ENCODE data around the gene NUCB1. TPM values are rescaled to one million over a fixed set of nuclear protein-coding genes. Genes with fewer than 3 reads are reported as not detected.
"Not testable (repeated sequence)": the region's sequence is repeated elsewhere in the genome, so short reads cannot be mapped to it uniquely, and the experiment has no call there.

The NUCB1 gene
- polyA plus RNA-seq, 1 donor (not counting 4 experiments of a cell fraction or from before 2014, with no cell fraction given): 44.3 TPM

DNA sequence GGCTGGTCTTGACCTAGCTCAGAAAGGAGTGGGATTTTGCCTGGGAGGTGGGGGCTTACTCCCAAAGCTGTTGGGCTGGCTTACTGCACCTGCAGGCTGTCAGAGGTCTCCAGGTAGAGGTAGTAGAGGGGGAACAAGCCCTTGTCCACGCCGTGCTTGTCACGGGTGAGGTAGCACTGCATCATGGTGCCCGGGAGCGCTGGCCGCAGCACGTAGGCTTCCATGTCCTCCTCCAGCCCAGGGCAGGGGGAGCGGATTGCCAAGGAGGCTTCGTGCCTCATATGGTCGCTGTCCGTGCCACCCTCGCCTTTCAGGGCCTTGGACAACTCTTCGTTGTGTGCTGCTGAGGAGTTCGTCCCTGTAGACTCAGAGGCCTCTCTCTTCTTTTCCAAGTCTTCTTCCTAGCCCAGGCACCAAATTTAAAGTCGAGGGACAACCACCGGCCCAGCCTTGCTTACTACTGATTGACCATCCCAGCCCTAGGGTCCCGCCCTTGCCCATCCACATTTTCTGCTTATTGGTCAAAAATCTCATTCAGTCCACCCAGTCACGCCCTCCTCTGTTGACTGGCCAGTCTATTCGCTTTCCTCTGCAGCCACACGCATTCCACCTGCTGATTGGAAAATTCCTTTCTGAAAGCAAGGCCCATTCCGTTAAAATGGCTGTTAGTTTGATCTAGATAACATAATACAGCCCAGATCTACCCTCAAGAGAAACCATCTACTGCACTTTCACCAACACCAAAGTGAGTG is 12.1 kb upstream of the NUCB1 start:
- H3K27me3 ChIP-seq (ENCODE audit: control insufficient read depth, extremely low read depth, insufficient read depth, low read length): no peaks in the 10 kb centered on the region
- no peaks in the 10 kb centered on the region for H3K9me1 ChIP-seq (ENCODE audit: control insufficient read depth, extremely low read depth, insufficient read depth, low read length)
- no peak overlapping the region for H3K4me2 ChIP-seq (ENCODE audit: control insufficient read depth, extremely low read depth, insufficient read depth, low read depth, low read length)
- DNase-seq (ENCODE audit: low read depth, low spot score) (no peak), FAIRE-seq (no peak)
- dilution Hi-C loops (cut with MboI; ENCODE audit: extremely low pct_ligation_motif_present, low sequenced_read_pairs): no loop called here
- H2AFZ ChIP-seq (ENCODE audit: control insufficient read depth, low read length): no peak overlapping the region
- H3K9me3 ChIP-seq (ENCODE audit: control insufficient read depth, low read depth, low read length): no peaks in the 10 kb centered on the region
- no peaks in the 10 kb centered on the region for H3K79me2 ChIP-seq (ENCODE audit: control insufficient read depth, insufficient read depth, low read length)
- H3K4me1 ChIP-seq (ENCODE audit: control insufficient read depth, extremely low read depth, insufficient read depth, low read length): no peaks in the 10 kb centered on the region
- H3K36me3 ChIP-seq (ENCODE audit: control insufficient read depth in 2 of 2, extremely low read depth in 1 of 2, insufficient read depth in 2 of 2, low read length in 2 of 2): no peaks in the 10 kb centered on the region
- no peaks in the 10 kb centered on the region for H4K20me1 ChIP-seq (ENCODE audit: control insufficient read depth, extremely low read depth, insufficient read depth, low read length)
- TF ChIP-seq, protein P1, sequence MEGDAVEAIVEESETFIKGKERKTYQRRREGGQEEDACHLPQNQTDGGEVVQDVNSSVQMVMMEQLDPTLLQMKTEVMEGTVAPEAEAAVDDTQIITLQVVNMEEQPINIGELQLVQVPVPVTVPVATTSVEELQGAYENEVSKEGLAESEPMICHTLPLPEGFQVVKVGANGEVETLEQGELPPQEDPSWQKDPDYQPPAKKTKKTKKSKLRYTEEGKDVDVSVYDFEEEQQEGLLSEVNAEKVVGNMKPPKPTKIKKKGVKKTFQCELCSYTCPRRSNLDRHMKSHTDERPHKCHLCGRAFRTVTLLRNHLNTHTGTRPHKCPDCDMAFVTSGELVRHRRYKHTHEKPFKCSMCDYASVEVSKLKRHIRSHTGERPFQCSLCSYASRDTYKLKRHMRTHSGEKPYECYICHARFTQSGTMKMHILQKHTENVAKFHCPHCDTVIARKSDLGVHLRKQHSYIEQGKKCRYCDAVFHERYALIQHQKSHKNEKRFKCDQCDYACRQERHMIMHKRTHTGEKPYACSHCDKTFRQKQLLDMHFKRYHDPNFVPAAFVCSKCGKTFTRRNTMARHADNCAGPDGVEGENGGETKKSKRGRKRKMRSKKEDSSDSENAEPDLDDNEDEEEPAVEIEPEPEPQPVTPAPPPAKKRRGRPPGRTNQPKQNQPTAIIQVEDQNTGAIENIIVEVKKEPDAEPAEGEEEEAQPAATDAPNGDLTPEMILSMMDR (optimal IDR thresholded peaks at IDR 0.05 in 1 of 3, IDR thresholded peaks at IDR 0.05 in 1 of 3, conservative IDR thresholded peaks at IDR 0.05 in 1 of 3; ENCODE audit: extremely low read depth in 1 of 3, insufficient read depth in 2 of 3, low read length in 3 of 3): no peak
- no peak for TF ChIP-seq EZH2 (IDR thresholded peaks at IDR 0.05; ENCODE audit: low read length)
- no peak overlapping the region for H3K9ac ChIP-seq (ENCODE audit: control insufficient read depth, extremely low read depth, insufficient read depth, low read length)
- H3K4me3 ChIP-seq (ENCODE audit: control insufficient read depth in 2 of 3, extremely low read depth in 1 of 3, insufficient read depth in 2 of 3, low read depth in 1 of 3, low read length in 3 of 3): no peak overlapping the region
- H3K27ac ChIP-seq (ENCODE audit: control insufficient read depth, insufficient read depth, low read length): no peak overlapping the region

DNA sequence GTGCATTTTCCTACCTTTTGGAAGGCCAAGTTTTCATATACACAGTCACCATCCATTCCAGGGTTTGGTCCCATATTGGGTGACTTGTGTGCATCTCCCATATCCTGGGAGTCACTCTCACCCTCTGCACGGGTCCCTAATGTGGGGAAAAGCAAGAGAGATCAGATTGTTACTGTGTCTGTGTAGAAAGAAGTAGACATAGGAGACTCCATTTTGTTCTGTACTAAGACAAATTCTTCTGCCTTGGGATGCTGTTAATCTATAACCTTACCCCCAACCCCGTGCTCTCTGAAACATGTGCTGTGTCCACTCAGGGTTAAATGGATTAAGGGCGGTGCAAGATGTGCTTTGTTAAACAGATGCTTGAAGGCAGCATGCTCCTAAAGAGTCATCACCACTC is 10.6 kb upstream of the NUCB1 start:
- H3K9me1 ChIP-seq (ENCODE audit: control insufficient read depth, extremely low read depth, insufficient read depth, low read length); dilution Hi-C loops (cut with MboI; ENCODE audit: extremely low pct_ligation_motif_present, low sequenced_read_pairs); H3K4me2 ChIP-seq (ENCODE audit: control insufficient read depth, extremely low read depth, insufficient read depth, low read depth, low read length); H3K27ac ChIP-seq (ENCODE audit: control insufficient read depth, insufficient read depth, low read length); FAIRE-seq; H3K79me2 ChIP-seq (ENCODE audit: control insufficient read depth, insufficient read depth, low read length); H3K27me3 ChIP-seq (ENCODE audit: control insufficient read depth, extremely low read depth, insufficient read depth, low read length); H3K9me3 ChIP-seq (ENCODE audit: control insufficient read depth, low read depth, low read length); H4K20me1 ChIP-seq (ENCODE audit: control insufficient read depth, extremely low read depth, insufficient read depth, low read length); H3K4me1 ChIP-seq (ENCODE audit: control insufficient read depth, extremely low read depth, insufficient read depth, low read length); H3K9ac ChIP-seq (ENCODE audit: control insufficient read depth, extremely low read depth, insufficient read depth, low read length); H3K4me3 ChIP-seq (ENCODE audit: control insufficient read depth in 2 of 3, extremely low read depth in 1 of 3, insufficient read depth in 2 of 3, low read depth in 1 of 3, low read length in 3 of 3); H2AFZ ChIP-seq (ENCODE audit: control insufficient read depth, low read length); DNase-seq (ENCODE audit: low read depth, low spot score); H3K36me3 ChIP-seq (ENCODE audit: control insufficient read depth in 2 of 2, extremely low read depth in 1 of 2, insufficient read depth in 2 of 2, low read length in 2 of 2): not testable (repeated sequence)

DNA sequence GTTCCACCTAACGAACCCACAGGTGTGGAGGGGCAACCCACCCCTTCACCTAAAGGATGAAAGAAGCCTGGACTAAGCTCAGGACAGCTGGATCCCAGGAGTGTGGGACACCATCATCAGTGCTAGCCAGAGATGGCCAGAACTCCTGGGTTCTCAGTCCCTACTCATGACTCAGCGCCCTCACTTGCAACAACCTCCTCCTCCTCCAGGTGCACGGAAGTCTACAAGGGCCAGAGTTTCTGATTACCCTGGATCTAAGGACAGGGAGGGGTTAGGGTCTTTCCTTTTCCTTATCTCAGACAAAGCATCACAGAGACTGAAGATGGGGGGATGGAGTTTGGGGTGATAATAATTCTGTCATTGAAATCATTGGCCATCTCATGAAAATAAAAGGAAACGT is 9.6 kb upstream of the NUCB1 start:
- Histone ChIP-seq H3K9ac (ENCODE audit: control insufficient read depth, extremely low read depth, insufficient read depth, low read length) (no peak overlapping the region), H3K27ac (ENCODE audit: control insufficient read depth, insufficient read depth, low read length) (no peak overlapping the region), H3K4me3 (ENCODE audit: control insufficient read depth in 2 of 3, extremely low read depth in 1 of 3, insufficient read depth in 2 of 3, low read depth in 1 of 3, low read length in 3 of 3) (no peak overlapping the region), H3K4me2 (ENCODE audit: control insufficient read depth, extremely low read depth, insufficient read depth, low read depth, low read length) (no peak overlapping the region), H3K9me3 (ENCODE audit: control insufficient read depth, low read depth, low read length) (no peaks in the 10 kb centered on the region), H3K27me3 (ENCODE audit: control insufficient read depth, extremely low read depth, insufficient read depth, low read length) (peaks cover 7% of the 10 kb centered on the region), H3K79me2 (ENCODE audit: control insufficient read depth, insufficient read depth, low read length) (no peaks in the 10 kb centered on the region), H3K36me3 (ENCODE audit: control insufficient read depth in 2 of 2, extremely low read depth in 1 of 2, insufficient read depth in 2 of 2, low read length in 2 of 2) (no peaks in the 10 kb centered on the region), H3K4me1 (ENCODE audit: control insufficient read depth, extremely low read depth, insufficient read depth, low read length) (no peaks in the 10 kb centered on the region), H3K9me1 (ENCODE audit: control insufficient read depth, extremely low read depth, insufficient read depth, low read length) (no peaks in the 10 kb centered on the region), H2AFZ (ENCODE audit: control insufficient read depth, low read length) (no peak overlapping the region), H4K20me1 (ENCODE audit: control insufficient read depth, extremely low read depth, insufficient read depth, low read length) (no peaks in the 10 kb centered on the region)
- DNase-seq (ENCODE audit: low read depth, low spot score) (no peak), FAIRE-seq (no peak)
- TF ChIP-seq EZH2 (IDR thresholded peaks at IDR 0.05; ENCODE audit: low read length): no peak
- TF ChIP-seq, protein P1 (optimal IDR thresholded peaks at IDR 0.05 in 1 of 3, IDR thresholded peaks at IDR 0.05 in 1 of 3, conservative IDR thresholded peaks at IDR 0.05 in 1 of 3; ENCODE audit: extremely low read depth in 1 of 3, insufficient read depth in 2 of 3, low read length in 3 of 3): no peak
- dilution Hi-C loops (cut with MboI; ENCODE audit: extremely low pct_ligation_motif_present, low sequenced_read_pairs): no loop called here

Measured in keratinocyte (primary cell).